Measurements from ENCODE around the gene SCD. TPM values are rescaled to one million over a fixed set of nuclear protein-coding genes. Genes with fewer than 3 reads are reported as not detected.

The SCD gene
- total RNA-seq, 2 experiments from 2014 or later: 121 to 134 TPM

DNA sequence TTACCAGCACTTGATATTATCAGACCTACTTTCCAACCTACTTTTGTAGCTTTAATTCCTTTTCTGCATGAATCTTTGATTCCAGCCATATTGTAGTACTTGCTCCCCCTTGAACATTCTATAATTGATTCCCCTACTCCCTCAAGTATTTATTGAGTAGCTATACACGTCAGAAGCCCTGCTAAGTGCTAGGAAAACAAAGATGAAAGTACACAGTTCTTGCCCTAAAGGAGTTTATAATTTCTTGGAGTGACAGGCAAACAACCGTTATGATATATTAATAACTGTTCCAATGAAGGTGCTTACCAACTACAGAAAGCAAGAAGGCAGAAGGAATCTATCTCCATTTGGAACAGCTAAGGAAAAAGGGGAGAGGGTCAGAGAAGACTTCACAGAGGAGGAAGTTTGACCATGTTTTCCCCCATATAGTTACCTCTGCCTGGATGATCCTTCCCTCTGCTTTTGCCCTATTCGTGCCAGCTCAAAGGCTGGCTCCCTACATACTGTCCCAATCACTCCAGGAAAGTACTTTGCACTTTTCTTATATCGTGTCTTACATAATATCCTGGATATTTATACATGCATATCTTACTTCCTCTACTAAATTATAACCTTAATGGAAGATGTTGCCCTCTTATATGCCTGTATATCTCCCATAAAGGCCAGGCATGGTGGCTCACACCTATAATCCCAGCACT is 54.7 kb downstream of the SCD start:
- H3K9me3 Mint-ChIP-seq (ENCODE audit: low read depth): no peaks in the 10 kb centered on the region
- no peaks in the 10 kb centered on the region for H3K4me1 Mint-ChIP-seq
- no peak overlapping the region for H3K27ac Mint-ChIP-seq
- DNase-seq: no peak
- no peak for ATAC-seq
- CTCF ChIA-PET: interaction anchor here (1.1 to 1.5 kb wide), 2 partner anchors 15 to 32 kb away, joined by 3 read pairs; no protein-coding TSS in a partner anchor
- H3K27me3 Mint-ChIP-seq: peaks cover 5% of the 10 kb centered on the region
- no peak overlapping the region for H3K4me3 Mint-ChIP-seq
- no peaks in the 10 kb centered on the region for H3K36me3 Mint-ChIP-seq

DNA sequence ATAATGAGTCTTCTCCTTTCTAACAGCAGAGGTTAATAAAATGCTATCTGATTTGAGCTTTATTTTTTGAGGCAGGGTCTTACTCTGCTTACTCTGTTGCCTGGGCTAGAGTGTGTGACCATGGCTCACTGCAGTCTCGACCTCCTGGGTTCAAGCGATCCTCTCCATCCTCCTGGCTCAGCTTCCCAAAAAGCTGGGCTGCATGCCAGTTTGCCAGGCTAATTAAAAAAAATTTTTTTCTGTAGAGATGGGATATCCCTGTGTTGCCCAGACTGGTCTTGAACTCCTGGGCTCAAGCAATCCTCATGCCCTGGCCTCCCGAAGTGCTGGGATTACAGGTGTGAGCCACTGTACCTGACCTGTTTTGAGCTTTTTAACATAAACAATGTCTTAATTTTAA is 56.7 kb downstream of the SCD start:
- Mint-ChIP-seq H3K4me1 (no peaks in the 10 kb centered on the region), H3K9me3 (ENCODE audit: low read depth) (no peaks in the 10 kb centered on the region), H3K36me3 (no peaks in the 10 kb centered on the region), H3K27me3 (peaks cover 16% of the 10 kb centered on the region), H3K4me3 (no peak overlapping the region), H3K27ac (no peak overlapping the region)
- ATAC-seq (no peak), DNase-seq (no peak)
- CTCF ChIA-PET: no interaction called here

DNA sequence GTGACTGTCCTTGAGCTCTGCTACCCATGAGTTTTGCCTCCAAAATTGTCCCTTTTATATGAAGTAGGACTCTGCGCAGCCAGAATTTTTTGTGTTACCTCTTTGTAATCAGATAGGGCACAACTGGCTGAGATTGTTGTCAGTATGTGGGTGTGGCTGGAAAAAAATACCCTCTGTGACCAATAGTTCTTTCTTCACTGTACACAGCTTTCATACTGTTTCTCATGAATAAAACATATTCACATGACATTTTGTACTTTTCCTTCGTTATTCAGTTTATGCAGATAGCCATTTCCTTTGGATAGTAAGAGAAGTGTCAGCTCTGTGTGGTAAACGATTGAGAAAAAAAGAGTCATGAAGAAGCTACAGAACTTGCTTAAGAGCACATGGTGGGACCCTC is 66.1 kb downstream of the SCD start:
- Mint-ChIP-seq H3K27ac (no peak overlapping the region), H3K4me3 (no peak overlapping the region), H3K9me3 (ENCODE audit: low read depth) (no peaks in the 10 kb centered on the region), H3K27me3 (peaks cover 37% of the 10 kb centered on the region), H3K4me1 (no peaks in the 10 kb centered on the region), H3K36me3 (no peaks in the 10 kb centered on the region)
- DNase-seq (no peak), ATAC-seq (no peak)
- CTCF ChIA-PET: interaction anchor here (1.1 to 1.6 kb wide), 3 partner anchors 20 to 111 kb away, joined by 3 read pairs; no protein-coding TSS in a partner anchor

Other genes starting within 250 kb of the SCD start
- gene ERLIN1, start 161.2 kb upstream of the SCD start, total RNA-seq: 10 to 100 TPM; 17.2 to 17.5 TPM
- gene CHUK, start 117.6 kb upstream of the SCD start, total RNA-seq: 10 to 100 TPM; 27.4 to 31.6 TPM
- gene CWF19L1, start 79.6 kb upstream of the SCD start, total RNA-seq: 10 to 100 TPM; 44.6 to 47.6 TPM
- gene BLOC1S2, start 60.6 kb upstream of the SCD start, total RNA-seq: 10 to 100 TPM; 43.1 to 58.6 TPM
- not detected for gene PKD2L1, start 17.0 kb upstream of the SCD start, total RNA-seq
- gene WNT8B, start 115.8 kb downstream of the SCD start, total RNA-seq: under 1 TPM in 1 of 2 experiments, not detected in 1; 0.41 TPM
- gene SEC31B, start 172.6 kb downstream of the SCD start, total RNA-seq: 100 to 1,000 TPM in 1 of 2 experiments, 10 to 100 TPM in 1; 42.9 to 120 TPM
- gene NDUFB8, start 182.6 kb downstream of the SCD start, total RNA-seq: 100 to 1,000 TPM; 268 to 300 TPM
- gene HIF1AN, start 188.7 kb downstream of the SCD start, total RNA-seq: 10 to 100 TPM; 49.2 to 53.6 TPM